Stimulated activated CD4-positive, alpha-beta T cell treated with anti-CD3 and anti-CD28 coated beads, Interleukin-1b, Interleukin-23, amount 100 ng/mL, for 4 hours (primary cell): ENCODE data around the gene CADM3.

ENCODE experiments used
- DNase-seq, 2 donors: peaks; one replicate each; pipeline ENCODE4 v3.0.0-alpha.2; 2020; ENCODE audit warnings: low read depth in 2 of 2

CADM3 gene

DNA sequence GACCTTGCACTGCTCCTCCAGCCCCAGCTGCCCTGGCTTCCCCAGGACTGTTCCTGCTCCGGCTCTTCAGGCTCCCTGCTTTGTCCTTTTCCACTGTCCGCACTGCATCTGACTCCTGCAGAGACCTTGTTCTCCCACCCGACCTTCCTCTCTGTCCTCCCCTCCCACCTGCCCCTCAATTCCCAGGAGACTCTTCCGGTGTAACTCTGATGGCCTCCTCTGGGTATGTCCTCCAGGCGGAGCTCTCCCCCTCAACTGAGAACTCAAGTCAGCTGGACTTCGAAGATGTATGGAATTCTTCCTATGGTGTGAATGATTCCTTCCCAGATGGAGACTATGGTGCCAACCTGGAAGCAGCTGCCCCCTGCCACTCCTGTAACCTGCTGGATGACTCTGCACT is 33.8 kb downstream of the CADM3 start:
- no peak for DNase-seq

- DNase-seq: no peak
These were observed 34.7 kb downstream of the CADM3 start for GRCh38 chr1:159206110-159206509.

GRCh38 chr1:159207080-159207479 is 35.7 kb downstream of the CADM3 start:
- DNase-seq: no peak

DNA sequence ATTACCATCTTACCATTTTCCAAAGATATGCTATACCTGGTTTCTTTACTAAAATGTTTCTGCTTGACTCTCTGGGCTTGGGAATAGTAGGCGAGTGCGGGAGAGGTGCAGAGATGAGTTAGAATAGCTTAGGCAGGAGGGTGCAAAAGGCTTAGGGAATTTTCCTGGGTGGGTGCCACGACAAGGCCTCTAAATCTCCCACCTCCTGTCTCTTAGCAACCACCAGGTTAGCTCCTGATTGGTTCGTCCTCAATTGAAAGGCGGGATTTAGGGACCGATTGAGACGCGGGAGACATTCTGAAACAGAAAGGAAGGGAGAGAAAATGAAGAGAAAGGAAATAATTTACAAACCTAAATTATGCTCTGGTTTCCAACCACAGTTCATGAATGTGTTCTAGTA is 36.4 kb downstream of the CADM3 start:
- no peak for DNase-seq

- DNase-seq: no peak
These were observed 36.9 kb downstream of the CADM3 start for GRCh38 chr1:159208175-159208825.

DNA sequence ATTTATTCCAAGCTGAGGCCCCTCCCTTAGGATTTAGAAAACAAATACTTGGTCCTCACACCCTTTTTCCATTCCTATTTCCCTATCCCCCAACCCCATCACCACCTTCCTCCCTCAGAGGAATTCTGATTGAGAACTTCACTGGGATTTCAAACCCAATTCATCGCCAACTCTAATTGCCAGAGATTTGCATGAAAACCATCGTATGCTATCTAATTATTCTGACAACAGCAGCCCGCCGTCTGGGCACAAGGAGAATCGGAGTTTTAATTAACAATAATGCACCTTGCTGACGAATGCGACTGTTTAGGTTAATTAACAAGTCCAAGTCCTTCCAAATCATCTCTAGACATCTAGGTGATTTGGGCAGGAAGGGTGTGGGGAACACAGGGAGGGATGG is 37.6 kb downstream of the CADM3 start:
- DNase-seq: no peak

DNA sequence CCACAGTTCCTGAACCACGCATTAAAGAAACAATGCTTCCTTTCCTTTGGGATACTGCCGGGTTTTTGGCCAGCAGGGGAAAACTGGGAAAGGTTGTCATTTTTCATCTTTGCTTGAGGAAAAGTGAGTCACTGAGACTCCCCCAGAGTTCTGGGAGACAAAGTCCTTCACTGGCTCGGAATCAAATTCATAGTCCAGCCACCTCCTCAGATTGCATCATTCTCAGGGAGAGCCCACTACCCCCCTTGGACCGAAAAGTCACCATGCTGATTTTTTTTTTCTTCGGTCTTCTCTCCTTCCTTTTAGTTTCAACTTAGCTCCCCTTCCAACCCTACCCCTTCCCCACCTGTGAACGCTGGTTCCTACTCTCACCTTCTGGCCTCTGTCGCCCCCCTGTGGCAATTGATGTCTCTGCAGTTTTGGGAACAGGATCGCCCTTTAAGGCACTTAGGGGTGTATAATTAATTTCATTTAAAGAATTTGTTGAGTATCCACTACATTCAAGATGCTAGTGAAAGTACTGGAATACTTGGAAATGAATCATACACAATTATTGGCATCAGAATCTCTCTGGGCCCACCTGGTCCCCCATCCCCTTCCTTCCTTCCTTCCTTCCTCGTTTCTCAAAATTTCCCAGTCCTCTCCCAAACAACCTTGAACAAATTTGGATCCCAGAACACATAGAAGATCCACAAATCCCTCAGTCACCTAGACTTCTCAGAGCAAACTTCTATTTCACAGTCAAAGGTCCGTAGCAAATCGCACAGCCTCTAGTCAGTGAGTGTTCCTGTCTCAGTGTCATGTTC is 40.1 kb downstream of the CADM3 start:
- DNase-seq: peak; percentile 28 to 39

DNA sequence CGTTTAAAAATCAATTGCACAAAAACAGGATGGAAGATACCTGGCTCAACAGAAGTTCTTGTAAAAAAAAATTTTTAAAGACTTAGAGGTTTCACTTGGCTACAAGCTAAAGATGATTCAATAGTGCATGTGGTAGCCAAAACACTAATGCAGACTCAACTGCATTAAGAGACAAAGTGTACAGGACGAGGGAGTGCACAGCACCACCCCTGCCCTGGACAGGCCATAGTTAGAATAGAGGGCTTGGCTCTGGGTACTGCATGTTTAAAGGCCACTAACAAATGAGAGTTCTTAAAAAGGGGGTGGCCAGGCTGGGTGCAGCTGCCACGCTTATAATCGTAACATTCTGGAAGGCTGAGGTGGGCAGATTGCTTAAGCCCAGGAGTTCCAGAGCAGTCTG is 41.2 kb downstream of the CADM3 start:
- DNase-seq: no peak

- DNase-seq: peak; percentile 10 to 15
These were observed 42.8 kb downstream of the CADM3 start for GRCh38 chr1:159214149-159214760.

DNA sequence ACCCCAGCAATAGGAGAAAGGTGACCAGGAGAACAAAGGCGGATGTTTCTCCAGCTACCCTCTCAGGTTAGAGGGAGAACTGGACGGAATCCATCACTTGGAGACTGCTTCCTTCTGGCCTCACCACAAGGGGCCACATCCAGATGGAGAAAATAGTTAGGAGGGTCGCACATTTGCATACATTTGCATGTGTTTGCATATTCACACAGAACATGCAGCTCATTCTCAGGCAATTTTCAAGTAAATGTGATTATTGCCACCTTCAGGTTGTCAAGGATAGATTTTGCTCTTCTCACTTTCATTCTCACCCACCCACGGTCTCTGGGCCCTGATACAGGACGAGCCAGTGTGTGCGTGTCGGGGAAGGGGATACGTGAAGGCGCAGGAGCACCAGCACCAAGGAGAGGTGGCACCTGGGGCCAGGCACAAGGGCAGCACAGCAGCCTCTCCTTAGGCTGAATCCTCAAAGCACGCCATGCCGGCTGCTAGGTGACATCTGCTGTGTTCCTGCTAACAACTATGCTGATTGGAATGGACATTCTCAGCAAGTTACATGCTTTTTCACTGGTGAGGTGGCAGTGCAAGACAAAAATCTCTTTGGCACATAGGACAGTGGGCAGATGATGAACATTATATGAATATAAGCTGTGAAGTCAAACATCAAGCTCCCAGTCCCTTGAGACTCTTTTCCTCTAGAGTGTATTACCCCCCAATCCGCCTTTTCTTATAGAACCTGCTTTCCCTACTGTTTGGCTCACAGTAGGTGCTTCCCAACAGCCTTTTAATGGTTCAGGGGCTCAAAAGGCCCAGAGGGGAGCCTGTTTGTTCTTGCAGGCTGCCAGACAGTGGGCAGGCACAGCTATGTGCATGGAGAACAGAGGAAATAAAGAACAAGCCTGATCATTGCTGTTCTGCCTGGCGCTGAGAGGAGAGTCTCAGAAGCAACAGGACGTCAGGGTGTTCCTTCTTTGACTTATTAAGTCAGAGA is 47.5 kb downstream of the CADM3 start:
- no peak for DNase-seq

GRCh38 chr1:159222075-159222865 is 50.9 kb downstream of the CADM3 start:
- DNase-seq: no peak

GRCh38 chr1:159223004-159223403 is 51.6 kb downstream of the CADM3 start:
- DNase-seq: no peak

GRCh38 chr1:159228554-159228953 is 57.1 kb downstream of the CADM3 start:
- no peak for DNase-seq

DNA sequence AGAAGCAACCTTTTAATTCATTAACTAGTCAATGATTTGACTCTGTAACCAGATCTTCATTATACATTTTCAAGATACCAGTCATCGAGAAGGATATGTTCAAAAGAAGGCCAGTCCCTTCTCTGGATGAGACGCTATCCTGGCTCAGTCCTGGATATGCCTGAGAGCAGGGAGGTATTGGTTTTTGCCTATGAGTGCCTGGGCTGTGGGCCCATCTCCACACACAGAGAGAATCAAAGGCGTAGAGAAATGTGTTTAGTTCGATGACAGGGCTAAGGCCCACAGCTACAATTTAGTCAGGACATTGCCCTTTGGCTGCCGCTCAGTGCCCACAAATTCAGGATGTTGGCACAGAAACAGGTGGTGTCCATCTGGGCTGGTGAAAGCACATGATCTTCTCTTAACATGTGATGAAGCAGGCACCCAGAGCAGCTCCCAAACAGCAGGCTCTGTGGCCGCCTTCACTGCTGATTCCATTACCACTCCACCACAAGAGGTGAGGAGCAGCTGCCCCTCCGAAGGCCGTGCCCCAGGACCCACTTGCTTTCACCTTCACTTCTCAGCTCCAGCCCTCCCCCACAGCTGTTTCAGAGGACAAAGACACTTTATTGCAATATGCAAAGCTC is 58.0 kb downstream of the CADM3 start:
- no peak for DNase-seq

- no peak for DNase-seq
These were observed 58.5 kb downstream of the CADM3 start for GRCh38 chr1:159229896-159230295.

GRCh38 chr1:159239551-159240220 is 68.3 kb downstream of the CADM3 start:
- DNase-seq: no peak

- no peak for DNase-seq
These were observed 75.9 kb downstream of the CADM3 start for GRCh38 chr1:159247266-159247665.

DNA sequence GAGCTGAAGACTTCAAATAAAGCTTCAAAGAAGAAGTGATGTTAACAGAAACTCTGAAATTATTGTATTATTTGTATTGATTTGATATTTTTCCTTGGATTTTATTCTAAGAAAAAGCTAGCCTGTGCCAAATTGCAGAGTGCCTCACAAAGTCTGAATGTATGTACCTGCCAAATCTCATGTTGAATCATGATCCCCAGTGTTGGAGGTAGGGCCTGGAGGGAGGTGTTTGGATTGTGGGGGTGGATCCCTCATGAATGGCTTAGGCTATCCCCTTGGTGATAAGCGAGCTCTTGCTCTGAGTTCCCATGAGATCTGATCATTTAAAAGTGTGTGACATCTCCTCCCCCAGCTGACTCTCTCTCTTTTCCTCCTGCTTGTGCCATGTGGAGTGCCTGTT is 76.9 kb downstream of the CADM3 start:
- no peak for DNase-seq

GRCh38 chr1:159250638-159251216 is 79.3 kb downstream of the CADM3 start:
- DNase-seq: no peak
